ENCODE measurements around the gene MOSMO. TPM values are rescaled to one million over a fixed set of nuclear protein-coding genes. Genes with fewer than 3 reads are reported as not detected.

Gene MOSMO
- total and polyA plus RNA-seq, 2 of the 4 experiments (the other 2 are of a cell fraction): 10.5 to 16.0 TPM

DNA sequence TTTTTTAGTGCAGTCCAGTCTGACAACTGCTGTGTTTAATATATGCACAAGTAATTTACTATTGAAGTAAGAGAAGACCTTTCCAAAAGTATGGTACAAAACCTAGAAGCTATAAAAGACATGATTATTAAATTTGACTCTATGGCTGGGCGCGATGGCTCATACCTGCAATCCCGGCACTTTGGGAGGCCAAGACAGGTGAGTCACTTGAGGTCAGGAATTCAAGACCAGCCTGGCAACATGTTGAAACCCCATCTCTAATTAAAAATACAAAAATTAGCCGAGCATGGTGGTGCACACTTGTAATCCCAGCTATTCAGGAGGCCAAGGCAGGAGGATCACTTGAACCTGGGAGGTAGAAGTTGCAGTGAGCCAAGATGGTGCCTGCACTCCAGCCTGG is 43.1 kb downstream of the MOSMO start:
- no peak overlapping the region for H2AFZ ChIP-seq (replicated peaks; ENCODE audit: low read length, poor library complexity)
- DNase-seq (no peak), ATAC-seq (ENCODE audit: low read depth) (no peak)
- no peak overlapping the region for H3K14ac ChIP-seq (replicated peaks; ENCODE audit: low read depth, low read length)
- intact Hi-C loops (cut with micrococcal nuclease) (no loop called here), in situ Hi-C loops (cut with MboI; ENCODE audit: low sequenced_read_pairs) (no loop called here), dilution Hi-C loops (cut with HindIII; ENCODE audit: low sequenced_read_pairs, unreplicated experiment) (no loop called here)
- H3K4ac ChIP-seq (ENCODE audit: low read depth, low read length): no peak overlapping the region
- H4K91ac ChIP-seq (ENCODE audit: insufficient read depth, low read depth, low read length): no peak overlapping the region
- H2BK120ac ChIP-seq (ENCODE audit: low read depth, low read length): no peak overlapping the region
- no peak overlapping the region for H4K8ac ChIP-seq (ENCODE audit: low read depth in 2 of 2, low read length in 2 of 2)
- H2BK5ac ChIP-seq (ENCODE audit: low read depth, low read length, poor library complexity, severe bottlenecking): no peak overlapping the region
- no peak overlapping the region for H3K27ac ChIP-seq (ENCODE audit: insufficient read depth, low read length)
- H3K79me1 ChIP-seq (ENCODE audit: low read depth in 1 of 2, low read length in 2 of 2): peaks cover 27 to 62% of the 10 kb centered on the region in 2 experiments
- no peak overlapping the region for H2BK20ac ChIP-seq (ENCODE audit: low read depth, low read length)
- H4K5ac ChIP-seq (ENCODE audit: low read depth, low read length): no peak overlapping the region
- H3K4me2 ChIP-seq (ENCODE audit: low read depth, low read length): no peak overlapping the region
- H2AK9ac ChIP-seq (replicated peaks; ENCODE audit: low read depth, low read length, poor library complexity): no peak overlapping the region
- no peaks in the 10 kb centered on the region for H3K9me3 ChIP-seq (ENCODE audit: control insufficient read depth, insufficient read depth, low read length)
- CTCF ChIA-PET: interaction anchor here (1.8 kb wide), 1 partner anchor 27 kb away, joined by 10 read pairs; no protein-coding TSS in a partner anchor
- H3K27me3 ChIP-seq (ENCODE audit: control insufficient read depth, insufficient read depth, low read length): no peaks in the 10 kb centered on the region
- H2AK5ac ChIP-seq (ENCODE audit: low read depth, low read length): no peak overlapping the region
- peaks cover 7% of the 10 kb centered on the region for H3K9me1 ChIP-seq (ENCODE audit: insufficient read depth, low read length)
- no peaks in the 10 kb centered on the region for H3K4me1 ChIP-seq (ENCODE audit: control insufficient read depth, insufficient read depth, low read length)
- peaks cover 5% of the 10 kb centered on the region; the same call in 1 of the 2 replicates for H4K20me1 ChIP-seq (ENCODE audit: insufficient read depth, low read length)
- no peaks in the 10 kb centered on the region; the same call in 1 of the 2 replicates for H3K36me3 ChIP-seq (ENCODE audit: control insufficient read depth, insufficient read depth, low read length)
- no peak overlapping the region for H3K18ac ChIP-seq (ENCODE audit: low read depth, low read length)
- H3K9ac ChIP-seq (ENCODE audit: low read depth, low read length): no peak overlapping the region
- no TSS peak for BruUV-seq (replicated peaks)
- H2BK15ac ChIP-seq (ENCODE audit: low read depth, low read length): no peak overlapping the region
- POLR2A ChIA-PET (ENCODE audit: unreplicated experiment): no interaction called here
- TF ChIP-seq RCOR1 (IDR thresholded peaks at IDR 0.05; ENCODE audit: insufficient replicate concordance, low read length) (no peak), MXI1 (IDR thresholded peaks at IDR 0.05; ENCODE audit: borderline replicate concordance, low read depth, low read length) (no peak)
- TF ChIP-seq, protein P1, sequence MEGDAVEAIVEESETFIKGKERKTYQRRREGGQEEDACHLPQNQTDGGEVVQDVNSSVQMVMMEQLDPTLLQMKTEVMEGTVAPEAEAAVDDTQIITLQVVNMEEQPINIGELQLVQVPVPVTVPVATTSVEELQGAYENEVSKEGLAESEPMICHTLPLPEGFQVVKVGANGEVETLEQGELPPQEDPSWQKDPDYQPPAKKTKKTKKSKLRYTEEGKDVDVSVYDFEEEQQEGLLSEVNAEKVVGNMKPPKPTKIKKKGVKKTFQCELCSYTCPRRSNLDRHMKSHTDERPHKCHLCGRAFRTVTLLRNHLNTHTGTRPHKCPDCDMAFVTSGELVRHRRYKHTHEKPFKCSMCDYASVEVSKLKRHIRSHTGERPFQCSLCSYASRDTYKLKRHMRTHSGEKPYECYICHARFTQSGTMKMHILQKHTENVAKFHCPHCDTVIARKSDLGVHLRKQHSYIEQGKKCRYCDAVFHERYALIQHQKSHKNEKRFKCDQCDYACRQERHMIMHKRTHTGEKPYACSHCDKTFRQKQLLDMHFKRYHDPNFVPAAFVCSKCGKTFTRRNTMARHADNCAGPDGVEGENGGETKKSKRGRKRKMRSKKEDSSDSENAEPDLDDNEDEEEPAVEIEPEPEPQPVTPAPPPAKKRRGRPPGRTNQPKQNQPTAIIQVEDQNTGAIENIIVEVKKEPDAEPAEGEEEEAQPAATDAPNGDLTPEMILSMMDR (conservative IDR thresholded peaks at IDR 0.05; ENCODE audit: low read depth, low read length): no peak
- H3K23ac ChIP-seq (ENCODE audit: low read depth, low read length): no peak overlapping the region
- no CpG with 5 or more reads among the region's 4 CpGs for WGBS, 2 experiments (ENCODE audit: extremely low coverage in 2 of 2, insufficient read length in 1 of 2)
- H3K56ac ChIP-seq (ENCODE audit: extremely low read depth, insufficient read depth, low read length): no peak overlapping the region
- H3K4me3 ChIP-seq (ENCODE audit: insufficient read depth, low read depth, low read length): no peak overlapping the region
